Lower lobe of right lung (tissue), 2 donors: ENCODE results near the gene PRRX1. TPM values are rescaled to one million over a fixed set of nuclear protein-coding genes. Genes with fewer than 3 reads are reported as not detected.

ENCODE experiments used
- ATAC-seq, 2 donors: fragments of 200-7000 bp; cut with Tn5 transposase; one replicate each; pipeline ENCODE4 v1.9.1; 2020 to 2022; ENCODE audit warnings: mild to moderate bottlenecking in 2 of 2, moderate library complexity in 2 of 2
- DNase-seq: peaks from one replicate; pipeline ENCODE4 v3.0.0-alpha.2; 2020
- H3K27ac ChIP-seq: fragments of 200-600 bp; one replicate; pipeline ENCODE4 v1.8.0; 2022
- H3K27me3 ChIP-seq: fragments of 200-600 bp; one replicate; pipeline ENCODE4 v1.8.0; 2022; ENCODE audit warnings: low read depth
- H3K36me3 ChIP-seq: fragments of 200-600 bp; one replicate; pipeline ENCODE4 v1.8.0; 2022; ENCODE audit warnings: mild to moderate bottlenecking
- H3K4me1 ChIP-seq: fragments of 200-600 bp; one replicate; pipeline ENCODE4 v1.8.0; 2022
- H3K4me3 ChIP-seq: fragments of 200-600 bp; one replicate; pipeline ENCODE4 v1.8.0; 2022; ENCODE audit warnings: mild to moderate bottlenecking
- H3K9me3 ChIP-seq: fragments of 200-600 bp; one replicate; pipeline ENCODE4 v1.8.0; 2022
- intact Hi-C: fragments of 100-400 bp; cut with DNase I; formaldehyde crosslinking; loops from one replicate; pipeline ENCODE4 v1.11.0; 2022
- total RNA-seq: library from RNA; stranded (reverse); fragmentation: NEBNext Ultra II Directional; extraction: Animal tissue kit (Norgen Biotek cat#: 25700); gene quantifications from one replicate; pipeline ENCODE4 v1.2.1, GENCODE V29; 2021
- TF ChIP-seq, protein P1 (sequence below): fragments of 200-600 bp; IDR thresholded peaks from one replicate; pipeline ENCODE4 v1.8.0; 2022; ENCODE audit warnings: antibody characterized with exemption, mild to moderate bottlenecking
- donor health status: DM: no; HTN: yes; CAD: no; lungs with severe emphysema.

The PRRX1 gene
- total RNA-seq, 1 donor from 2014 or later: 30.1 TPM

DNA sequence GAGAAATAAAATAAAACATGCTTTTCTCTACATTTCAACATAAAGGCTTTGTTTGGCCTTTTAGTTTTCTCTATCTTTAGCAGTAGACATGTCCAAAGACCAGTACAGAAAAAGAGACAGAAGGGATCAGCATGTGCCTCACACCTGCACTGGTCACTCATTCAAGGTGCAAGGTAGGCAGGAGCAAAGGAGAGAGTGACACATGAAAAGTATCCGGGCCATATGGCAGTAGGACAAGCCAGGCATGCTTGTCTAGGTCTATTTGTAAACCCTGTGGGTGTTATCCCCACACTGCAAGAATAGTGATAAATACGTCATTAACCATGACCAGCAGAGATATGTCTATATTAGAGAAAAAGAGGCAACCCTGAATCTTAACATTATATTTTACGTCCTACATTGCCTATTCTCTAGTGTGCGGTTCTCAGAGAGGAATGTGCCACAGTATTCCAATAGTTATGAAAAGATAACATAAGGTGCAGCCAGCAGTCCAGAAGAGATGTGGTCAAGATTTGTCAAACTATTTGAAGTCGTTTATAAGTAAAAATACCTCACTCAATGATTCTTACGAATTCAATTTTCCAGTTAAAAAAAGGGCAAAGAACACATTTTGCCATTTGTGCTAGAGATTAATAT lies 32.1 kb downstream of the PRRX1 start:
- no peaks in the 10 kb centered on the region for H3K36me3 ChIP-seq
- DNase-seq: no peak
- no peak for ATAC-seq
- TF ChIP-seq, protein P1, sequence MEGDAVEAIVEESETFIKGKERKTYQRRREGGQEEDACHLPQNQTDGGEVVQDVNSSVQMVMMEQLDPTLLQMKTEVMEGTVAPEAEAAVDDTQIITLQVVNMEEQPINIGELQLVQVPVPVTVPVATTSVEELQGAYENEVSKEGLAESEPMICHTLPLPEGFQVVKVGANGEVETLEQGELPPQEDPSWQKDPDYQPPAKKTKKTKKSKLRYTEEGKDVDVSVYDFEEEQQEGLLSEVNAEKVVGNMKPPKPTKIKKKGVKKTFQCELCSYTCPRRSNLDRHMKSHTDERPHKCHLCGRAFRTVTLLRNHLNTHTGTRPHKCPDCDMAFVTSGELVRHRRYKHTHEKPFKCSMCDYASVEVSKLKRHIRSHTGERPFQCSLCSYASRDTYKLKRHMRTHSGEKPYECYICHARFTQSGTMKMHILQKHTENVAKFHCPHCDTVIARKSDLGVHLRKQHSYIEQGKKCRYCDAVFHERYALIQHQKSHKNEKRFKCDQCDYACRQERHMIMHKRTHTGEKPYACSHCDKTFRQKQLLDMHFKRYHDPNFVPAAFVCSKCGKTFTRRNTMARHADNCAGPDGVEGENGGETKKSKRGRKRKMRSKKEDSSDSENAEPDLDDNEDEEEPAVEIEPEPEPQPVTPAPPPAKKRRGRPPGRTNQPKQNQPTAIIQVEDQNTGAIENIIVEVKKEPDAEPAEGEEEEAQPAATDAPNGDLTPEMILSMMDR: no peak
- peaks cover 10% of the 10 kb centered on the region for H3K4me1 ChIP-seq
- intact Hi-C loops: no loop called here
- no peaks in the 10 kb centered on the region for H3K27me3 ChIP-seq
- H3K4me3 ChIP-seq: no peak overlapping the region
- H3K27ac ChIP-seq: no peak overlapping the region
- no peaks in the 10 kb centered on the region for H3K9me3 ChIP-seq

DNA sequence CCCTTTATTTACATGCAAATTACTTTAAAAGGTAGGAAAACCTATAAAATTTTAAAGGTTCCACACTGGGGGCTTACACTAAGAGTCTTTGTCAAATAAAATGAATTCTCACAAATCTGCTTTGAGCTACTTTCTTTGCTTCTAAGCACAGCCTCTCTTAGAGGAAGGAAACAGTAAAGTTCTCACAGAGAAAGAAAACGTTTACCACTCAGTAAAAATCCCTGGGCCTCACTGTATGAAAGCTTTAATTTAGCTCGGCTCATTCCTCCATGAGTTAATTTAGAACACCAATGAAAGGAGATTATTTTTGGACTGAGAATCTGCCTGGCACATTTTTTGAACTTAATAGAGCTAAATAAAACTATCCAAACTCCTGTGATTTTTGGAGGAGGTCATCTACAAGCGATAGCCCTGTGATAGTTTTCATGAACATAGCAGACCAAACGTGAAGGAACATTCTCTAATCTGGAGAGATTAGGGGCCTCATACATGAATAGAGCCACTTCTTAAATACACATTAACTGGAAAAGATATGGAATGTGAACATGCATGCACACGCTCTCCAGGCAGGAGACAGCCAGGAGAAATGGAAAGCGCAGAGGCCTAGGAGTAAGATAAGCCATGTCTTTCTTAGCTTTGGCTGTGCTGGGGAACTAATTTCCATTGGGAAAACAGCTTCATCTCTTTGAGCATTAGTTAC lies 32.8 kb downstream of the PRRX1 start:
- intact Hi-C loops: no loop called here
- no peak for DNase-seq
- peaks cover 10% of the 10 kb centered on the region for H3K4me1 ChIP-seq

DNA sequence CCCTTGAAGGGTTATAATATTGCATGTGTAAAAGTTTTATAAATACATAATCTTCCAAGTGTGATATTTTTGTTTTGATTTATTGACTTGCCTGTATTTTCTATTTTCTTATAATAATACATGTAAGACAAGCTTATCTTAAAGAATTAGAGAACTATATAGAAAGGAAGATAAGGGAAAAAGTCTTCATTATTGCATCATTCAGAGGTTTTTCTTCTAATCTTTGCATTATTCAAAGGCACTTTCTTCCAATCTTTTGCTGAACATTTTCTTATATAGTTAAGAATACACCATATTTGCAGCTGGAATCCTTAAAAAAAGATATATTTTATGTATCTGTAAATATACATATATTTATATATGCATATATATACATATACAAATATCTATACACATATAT lies 33.4 kb downstream of the PRRX1 start:
- Histone ChIP-seq H3K27ac (no peak overlapping the region), H3K4me3 (no peak overlapping the region), H3K9me3 (no peaks in the 10 kb centered on the region), H3K4me1 (peaks cover 10% of the 10 kb centered on the region), H3K27me3 (no peaks in the 10 kb centered on the region), H3K36me3 (no peaks in the 10 kb centered on the region)
- DNase-seq (no peak), ATAC-seq (no peak)
- TF ChIP-seq, protein P1: no peak
- intact Hi-C loops: no loop called here

More for the DNA sequence above, 32.8 kb downstream of the PRRX1 start:
- no peaks in the 10 kb centered on the region for H3K27me3 ChIP-seq
- H3K36me3 ChIP-seq: no peaks in the 10 kb centered on the region
- no peak for ATAC-seq
- no peak overlapping the region for H3K4me3 ChIP-seq
- TF ChIP-seq, protein P1: no peak
- H3K27ac ChIP-seq: no peak overlapping the region
- H3K9me3 ChIP-seq: no peaks in the 10 kb centered on the region

DNA sequence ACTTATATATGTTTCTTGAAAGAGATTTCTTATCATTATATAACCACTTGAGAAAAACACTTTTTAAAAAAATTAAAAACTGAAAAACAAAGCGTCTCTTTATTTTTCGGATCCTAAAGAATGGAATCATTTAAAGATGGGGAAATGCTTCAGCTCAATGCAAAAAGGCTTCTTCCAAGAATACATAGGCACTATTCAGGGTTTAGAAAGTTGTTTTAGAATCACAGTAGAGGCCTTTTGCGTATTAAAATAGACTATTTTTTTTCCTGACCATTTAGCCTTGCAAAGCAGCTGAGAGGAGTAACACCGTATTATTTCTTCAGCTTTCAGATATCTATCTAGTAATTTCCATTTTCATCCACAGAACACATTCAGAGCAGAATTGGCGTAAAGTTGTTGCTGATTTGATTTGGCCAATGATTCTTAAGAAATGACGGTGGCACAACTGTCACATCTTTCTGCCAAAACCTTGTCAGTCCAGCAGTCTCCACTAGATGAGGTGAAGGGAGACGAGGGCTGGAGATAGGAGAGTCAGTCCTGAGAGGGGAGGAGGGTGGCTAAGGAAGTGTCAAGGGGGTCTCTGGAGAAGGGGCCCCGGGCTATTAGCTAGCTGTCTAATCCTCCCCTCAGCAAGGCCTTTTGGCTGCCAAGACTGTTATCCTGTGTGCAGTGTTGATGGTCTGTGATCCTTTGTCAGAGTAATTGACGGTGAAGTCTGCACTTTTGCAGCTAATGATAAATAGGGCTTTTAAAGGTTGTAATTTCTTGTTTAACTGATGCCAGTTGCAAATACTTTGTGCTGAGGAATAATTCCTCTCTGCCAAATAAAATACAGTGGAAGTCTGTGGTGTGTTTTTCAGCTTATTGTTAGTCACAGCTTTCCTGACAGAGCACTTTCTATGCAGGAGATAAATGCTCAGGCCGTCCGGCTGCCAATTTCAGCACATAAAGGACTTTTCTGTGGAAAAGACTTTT lies 34.7 kb downstream of the PRRX1 start:
- Histone ChIP-seq H3K27me3 (no peaks in the 10 kb centered on the region), H3K9me3 (no peaks in the 10 kb centered on the region), H3K4me3 (no peak overlapping the region), H3K27ac (no peak overlapping the region), H3K4me1 (peaks cover 10% of the 10 kb centered on the region), H3K36me3 (no peaks in the 10 kb centered on the region)
- TF ChIP-seq, protein P1: no peak
- DNase-seq: no peak
- intact Hi-C loops: no loop called here
- ATAC-seq: no peak

DNA sequence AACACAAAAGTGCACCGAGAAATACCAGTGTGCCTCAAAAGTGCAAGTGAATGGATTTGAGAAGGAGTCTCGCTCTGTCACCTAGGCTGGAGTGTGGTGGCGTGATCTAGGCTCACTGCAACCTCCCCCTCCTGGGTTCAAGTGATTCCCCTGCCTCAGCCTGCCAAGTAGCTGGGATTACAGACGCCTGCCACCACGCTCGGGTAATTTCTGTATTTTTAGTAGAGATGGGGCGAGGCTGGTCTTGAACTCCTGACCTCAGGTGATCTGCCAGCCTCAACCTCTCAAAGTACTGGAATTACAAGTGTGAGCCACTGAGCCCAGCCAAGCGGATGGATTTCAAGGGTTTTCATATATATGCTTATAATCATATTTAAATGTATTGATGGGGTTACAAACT lies 35.8 kb downstream of the PRRX1 start:
- Histone ChIP-seq H3K27ac (no peak overlapping the region), H3K27me3 (no peaks in the 10 kb centered on the region), H3K4me1 (peaks cover 10% of the 10 kb centered on the region), H3K9me3 (no peaks in the 10 kb centered on the region), H3K4me3 (no peak overlapping the region), H3K36me3 (no peaks in the 10 kb centered on the region)
- DNase-seq: no peak
- intact Hi-C loops: no loop called here
- TF ChIP-seq, protein P1: no peak
- ATAC-seq: no peak
